Measurements from ENCODE around the gene RNF113B. TPM values are rescaled to one million over a fixed set of nuclear protein-coding genes. Genes with fewer than 3 reads are reported as not detected.

RNF113B gene
- polyA plus RNA-seq, 1 donor (not counting 4 experiments of a cell fraction or from before 2014, with no cell fraction given), result not detected

DNA sequence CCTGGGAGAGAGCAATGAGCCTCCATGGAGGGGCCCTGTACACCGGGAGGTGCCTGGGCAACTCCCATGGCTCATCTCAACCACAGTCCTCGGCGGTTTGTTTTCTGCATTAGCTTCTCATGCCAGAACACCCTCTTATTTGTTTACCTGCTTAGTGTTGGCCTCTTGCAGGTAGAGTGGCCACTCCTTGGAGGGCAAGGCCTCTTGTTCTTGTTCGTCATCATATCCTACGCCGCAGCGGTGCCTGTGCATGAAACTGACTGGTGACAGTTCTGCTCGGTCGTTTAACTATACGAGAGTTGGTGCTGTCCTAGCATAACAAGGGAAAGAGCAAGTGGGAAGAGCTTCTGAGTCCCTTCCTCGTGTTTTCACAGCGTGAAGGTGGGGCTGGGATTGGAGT is 40.5 kb upstream of the RNF113B start:
- H3K9me3 ChIP-seq (ENCODE audit: control insufficient read depth, low read depth, low read length), result no peaks in the 10 kb centered on the region
- no peak for FAIRE-seq

DNA sequence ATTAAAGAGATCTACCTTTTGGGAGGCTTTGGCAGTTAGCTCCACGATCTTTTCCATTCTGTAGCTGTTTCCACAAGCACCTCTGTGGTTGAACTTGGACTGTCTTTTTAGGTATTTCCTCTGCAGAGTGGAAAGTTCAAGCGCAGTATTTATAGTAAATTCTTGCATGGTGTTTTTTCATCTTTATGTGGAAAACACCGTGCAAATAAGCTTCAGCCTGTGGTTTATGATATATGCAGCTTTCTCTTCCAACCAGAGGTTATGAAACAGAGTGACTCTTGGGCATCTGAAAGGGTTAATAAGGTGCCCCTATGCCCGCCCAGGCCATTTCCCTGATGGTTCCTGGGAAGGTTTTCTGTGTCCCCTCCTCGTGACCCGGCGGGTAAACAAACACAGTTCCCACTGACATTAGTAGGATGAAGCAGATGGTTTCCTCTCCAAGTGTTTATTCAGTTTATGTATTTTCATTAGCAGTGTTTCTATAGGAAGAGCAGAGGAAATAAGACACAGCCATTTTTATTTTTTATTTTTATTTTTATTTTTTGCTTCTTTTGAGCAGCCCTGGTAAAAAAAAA is 39.7 kb upstream of the RNF113B start:
- dilution Hi-C loops (cut with MboI; ENCODE audit: extremely low pct_ligation_motif_present, low sequenced_read_pairs), result no loop called here

More for the DNA sequence above, 40.5 kb upstream of the RNF113B start:
- no peak overlapping the region for H2AFZ ChIP-seq (ENCODE audit: control insufficient read depth, low read length)
- no peak overlapping the region for H3K27ac ChIP-seq (ENCODE audit: control insufficient read depth, insufficient read depth, low read length)
- H3K9me1 ChIP-seq (ENCODE audit: control insufficient read depth, extremely low read depth, insufficient read depth, low read length), result no peaks in the 10 kb centered on the region
- H3K4me2 ChIP-seq (ENCODE audit: control insufficient read depth, extremely low read depth, insufficient read depth, low read depth, low read length), result no peak overlapping the region
- H3K36me3 ChIP-seq (ENCODE audit: control insufficient read depth in 2 of 2, extremely low read depth in 1 of 2, insufficient read depth in 2 of 2, low read length in 2 of 2), result no peaks in the 10 kb centered on the region
- H3K79me2 ChIP-seq (ENCODE audit: control insufficient read depth, insufficient read depth, low read length), result no peaks in the 10 kb centered on the region
- dilution Hi-C loops (cut with MboI; ENCODE audit: extremely low pct_ligation_motif_present, low sequenced_read_pairs), result no loop called here
- peaks cover 20% of the 10 kb centered on the region for H3K4me1 ChIP-seq (ENCODE audit: control insufficient read depth, extremely low read depth, insufficient read depth, low read length)
- H3K4me3 ChIP-seq (ENCODE audit: control insufficient read depth in 2 of 3, extremely low read depth in 1 of 3, insufficient read depth in 2 of 3, low read depth in 1 of 3, low read length in 3 of 3), result no peak overlapping the region
- no peaks in the 10 kb centered on the region for H3K27me3 ChIP-seq (ENCODE audit: control insufficient read depth, extremely low read depth, insufficient read depth, low read length)
- H4K20me1 ChIP-seq (ENCODE audit: control insufficient read depth, extremely low read depth, insufficient read depth, low read length), result no peaks in the 10 kb centered on the region
- no peak overlapping the region for H3K9ac ChIP-seq (ENCODE audit: control insufficient read depth, extremely low read depth, insufficient read depth, low read length)
- no peak for DNase-seq (ENCODE audit: low read depth, low spot score)
- no peak for TF ChIP-seq EZH2 (IDR thresholded peaks at IDR 0.05; ENCODE audit: low read length)
- TF ChIP-seq, protein P1, sequence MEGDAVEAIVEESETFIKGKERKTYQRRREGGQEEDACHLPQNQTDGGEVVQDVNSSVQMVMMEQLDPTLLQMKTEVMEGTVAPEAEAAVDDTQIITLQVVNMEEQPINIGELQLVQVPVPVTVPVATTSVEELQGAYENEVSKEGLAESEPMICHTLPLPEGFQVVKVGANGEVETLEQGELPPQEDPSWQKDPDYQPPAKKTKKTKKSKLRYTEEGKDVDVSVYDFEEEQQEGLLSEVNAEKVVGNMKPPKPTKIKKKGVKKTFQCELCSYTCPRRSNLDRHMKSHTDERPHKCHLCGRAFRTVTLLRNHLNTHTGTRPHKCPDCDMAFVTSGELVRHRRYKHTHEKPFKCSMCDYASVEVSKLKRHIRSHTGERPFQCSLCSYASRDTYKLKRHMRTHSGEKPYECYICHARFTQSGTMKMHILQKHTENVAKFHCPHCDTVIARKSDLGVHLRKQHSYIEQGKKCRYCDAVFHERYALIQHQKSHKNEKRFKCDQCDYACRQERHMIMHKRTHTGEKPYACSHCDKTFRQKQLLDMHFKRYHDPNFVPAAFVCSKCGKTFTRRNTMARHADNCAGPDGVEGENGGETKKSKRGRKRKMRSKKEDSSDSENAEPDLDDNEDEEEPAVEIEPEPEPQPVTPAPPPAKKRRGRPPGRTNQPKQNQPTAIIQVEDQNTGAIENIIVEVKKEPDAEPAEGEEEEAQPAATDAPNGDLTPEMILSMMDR (optimal IDR thresholded peaks at IDR 0.05 in 1 of 3, IDR thresholded peaks at IDR 0.05 in 1 of 3, conservative IDR thresholded peaks at IDR 0.05 in 1 of 3; ENCODE audit: extremely low read depth in 1 of 3, insufficient read depth in 2 of 3, low read length in 3 of 3), result no peak

More for the DNA sequence above, 39.7 kb upstream of the RNF113B start:
- Histone ChIP-seq H3K4me3 (ENCODE audit: control insufficient read depth in 2 of 3, extremely low read depth in 1 of 3, insufficient read depth in 2 of 3, low read depth in 1 of 3, low read length in 3 of 3) (no peak overlapping the region), H3K36me3 (ENCODE audit: control insufficient read depth in 2 of 2, extremely low read depth in 1 of 2, insufficient read depth in 2 of 2, low read length in 2 of 2) (no peaks in the 10 kb centered on the region), H3K4me2 (ENCODE audit: control insufficient read depth, extremely low read depth, insufficient read depth, low read depth, low read length) (no peak overlapping the region), H4K20me1 (ENCODE audit: control insufficient read depth, extremely low read depth, insufficient read depth, low read length) (no peaks in the 10 kb centered on the region), H3K27me3 (ENCODE audit: control insufficient read depth, extremely low read depth, insufficient read depth, low read length) (no peaks in the 10 kb centered on the region), H3K27ac (ENCODE audit: control insufficient read depth, insufficient read depth, low read length) (no peak overlapping the region), H2AFZ (ENCODE audit: control insufficient read depth, low read length) (no peak overlapping the region), H3K4me1 (ENCODE audit: control insufficient read depth, extremely low read depth, insufficient read depth, low read length) (peaks cover 20% of the 10 kb centered on the region), H3K9ac (ENCODE audit: control insufficient read depth, extremely low read depth, insufficient read depth, low read length) (no peak overlapping the region), H3K9me1 (ENCODE audit: control insufficient read depth, extremely low read depth, insufficient read depth, low read length) (no peaks in the 10 kb centered on the region), H3K79me2 (ENCODE audit: control insufficient read depth, insufficient read depth, low read length) (no peaks in the 10 kb centered on the region), H3K9me3 (ENCODE audit: control insufficient read depth, low read depth, low read length) (no peaks in the 10 kb centered on the region)
- no peak for FAIRE-seq
- DNase-seq (ENCODE audit: low read depth, low spot score), result no peak
- no peak for TF ChIP-seq EZH2 (IDR thresholded peaks at IDR 0.05; ENCODE audit: low read length)
- TF ChIP-seq, protein P1 (optimal IDR thresholded peaks at IDR 0.05 in 1 of 3, IDR thresholded peaks at IDR 0.05 in 1 of 3, conservative IDR thresholded peaks at IDR 0.05 in 1 of 3; ENCODE audit: extremely low read depth in 1 of 3, insufficient read depth in 2 of 3, low read length in 3 of 3), result no peak

Measured in keratinocyte (primary cell).